GM10266 (cell line): ENCODE measurements around the gene SLC34A3.
"Not testable (repeated sequence)": the region's sequence is repeated elsewhere in the genome, so short reads cannot be mapped to it uniquely, and the experiment has no call there.

Experiments used
- DNase-seq: peaks from one replicate; pipeline ENCODE4 v3.0.0; 2012; ENCODE audit errors: extremely low spot score
- TF ChIP-seq, protein P1 (sequence below): IDR thresholded peaks from 2 replicates; pipeline ENCODE4 v1.5.1; 2012; ENCODE audit warnings: mild to moderate bottlenecking, low read depth; ENCODE audit not compliant: control insufficient read depth, insufficient read depth; ENCODE audit errors: missing control alignments

Gene SLC34A3

DNA sequence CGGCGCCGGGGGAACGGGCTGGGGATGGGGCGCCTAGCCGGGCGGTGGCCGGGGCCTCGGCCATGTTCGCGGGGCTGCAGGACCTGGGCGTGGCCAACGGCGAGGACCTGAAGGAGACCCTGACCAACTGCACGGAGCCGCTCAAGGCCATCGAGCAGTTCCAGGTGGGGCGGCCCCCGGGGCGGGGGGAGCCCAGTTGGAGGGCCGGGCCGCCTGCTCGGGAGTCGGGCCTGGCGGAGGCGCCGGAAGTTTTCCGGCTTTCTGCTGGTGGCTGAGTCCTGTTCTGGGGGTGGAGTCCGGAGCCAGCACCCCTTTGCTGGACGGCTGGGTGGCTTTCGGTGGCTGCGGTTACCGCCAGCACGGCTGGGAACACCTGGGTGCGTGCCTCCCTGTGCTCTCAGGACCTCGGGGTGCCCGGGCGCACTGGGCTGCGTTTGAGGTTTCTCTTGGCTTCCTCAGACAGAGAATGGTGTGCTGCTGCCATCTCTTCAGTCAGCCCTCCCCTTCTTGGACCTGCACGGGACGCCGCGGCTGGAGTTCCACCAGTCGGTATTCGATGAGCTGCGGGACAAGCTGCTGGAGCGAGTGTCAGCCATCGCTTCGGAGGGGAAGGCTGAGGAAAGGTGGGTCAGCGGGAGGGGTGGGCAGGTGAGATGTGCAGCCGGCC lies 24.9 kb downstream of the SLC34A3 start:
- DNase-seq, result no peak
- TF ChIP-seq, protein P1, sequence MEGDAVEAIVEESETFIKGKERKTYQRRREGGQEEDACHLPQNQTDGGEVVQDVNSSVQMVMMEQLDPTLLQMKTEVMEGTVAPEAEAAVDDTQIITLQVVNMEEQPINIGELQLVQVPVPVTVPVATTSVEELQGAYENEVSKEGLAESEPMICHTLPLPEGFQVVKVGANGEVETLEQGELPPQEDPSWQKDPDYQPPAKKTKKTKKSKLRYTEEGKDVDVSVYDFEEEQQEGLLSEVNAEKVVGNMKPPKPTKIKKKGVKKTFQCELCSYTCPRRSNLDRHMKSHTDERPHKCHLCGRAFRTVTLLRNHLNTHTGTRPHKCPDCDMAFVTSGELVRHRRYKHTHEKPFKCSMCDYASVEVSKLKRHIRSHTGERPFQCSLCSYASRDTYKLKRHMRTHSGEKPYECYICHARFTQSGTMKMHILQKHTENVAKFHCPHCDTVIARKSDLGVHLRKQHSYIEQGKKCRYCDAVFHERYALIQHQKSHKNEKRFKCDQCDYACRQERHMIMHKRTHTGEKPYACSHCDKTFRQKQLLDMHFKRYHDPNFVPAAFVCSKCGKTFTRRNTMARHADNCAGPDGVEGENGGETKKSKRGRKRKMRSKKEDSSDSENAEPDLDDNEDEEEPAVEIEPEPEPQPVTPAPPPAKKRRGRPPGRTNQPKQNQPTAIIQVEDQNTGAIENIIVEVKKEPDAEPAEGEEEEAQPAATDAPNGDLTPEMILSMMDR, result no peak

DNA sequence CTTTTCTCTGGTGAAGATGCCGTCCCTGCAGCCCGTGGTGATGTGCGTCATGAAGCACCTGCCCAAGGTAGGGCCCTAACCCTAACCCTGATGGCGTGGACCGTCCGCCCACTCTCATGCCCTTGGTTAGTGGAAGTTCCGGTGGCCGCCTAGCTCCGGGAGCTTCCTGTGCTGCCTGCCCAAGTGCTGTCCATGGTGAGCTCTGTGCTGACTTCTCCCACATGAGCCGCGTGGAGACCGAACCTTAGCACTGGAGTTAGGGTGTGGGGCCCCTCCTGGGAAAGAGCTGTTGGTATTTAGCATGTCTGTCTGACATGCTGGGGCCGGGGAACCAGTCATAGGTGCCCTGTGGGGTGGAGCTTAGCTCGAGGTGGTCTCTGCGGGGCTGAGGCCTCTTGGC lies 25.7 kb downstream of the SLC34A3 start:
- TF ChIP-seq, protein P1, result no peak
- DNase-seq, result no peak

DNA sequence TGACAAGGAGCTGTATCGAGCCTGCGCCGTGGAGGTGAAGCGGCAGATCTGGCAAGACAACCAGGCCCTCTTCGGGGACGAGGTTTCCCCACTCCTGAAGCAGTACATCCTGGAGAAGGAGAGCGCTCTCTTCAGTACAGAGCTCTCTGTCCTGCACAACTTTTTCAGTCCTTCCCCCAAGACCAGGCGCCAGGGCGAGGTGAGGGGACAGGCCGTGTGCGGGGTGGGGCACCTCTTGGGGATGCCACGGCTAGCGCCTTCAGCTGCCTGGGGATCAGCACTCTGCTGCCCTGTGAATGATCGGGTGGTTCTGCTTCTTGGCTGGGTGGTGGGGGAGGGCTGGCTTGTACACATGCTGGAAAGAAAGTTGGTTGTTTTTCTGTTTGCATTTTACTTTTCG lies 26.2 kb downstream of the SLC34A3 start:
- TF ChIP-seq, protein P1, result no peak
- DNase-seq, result no peak

DNA sequence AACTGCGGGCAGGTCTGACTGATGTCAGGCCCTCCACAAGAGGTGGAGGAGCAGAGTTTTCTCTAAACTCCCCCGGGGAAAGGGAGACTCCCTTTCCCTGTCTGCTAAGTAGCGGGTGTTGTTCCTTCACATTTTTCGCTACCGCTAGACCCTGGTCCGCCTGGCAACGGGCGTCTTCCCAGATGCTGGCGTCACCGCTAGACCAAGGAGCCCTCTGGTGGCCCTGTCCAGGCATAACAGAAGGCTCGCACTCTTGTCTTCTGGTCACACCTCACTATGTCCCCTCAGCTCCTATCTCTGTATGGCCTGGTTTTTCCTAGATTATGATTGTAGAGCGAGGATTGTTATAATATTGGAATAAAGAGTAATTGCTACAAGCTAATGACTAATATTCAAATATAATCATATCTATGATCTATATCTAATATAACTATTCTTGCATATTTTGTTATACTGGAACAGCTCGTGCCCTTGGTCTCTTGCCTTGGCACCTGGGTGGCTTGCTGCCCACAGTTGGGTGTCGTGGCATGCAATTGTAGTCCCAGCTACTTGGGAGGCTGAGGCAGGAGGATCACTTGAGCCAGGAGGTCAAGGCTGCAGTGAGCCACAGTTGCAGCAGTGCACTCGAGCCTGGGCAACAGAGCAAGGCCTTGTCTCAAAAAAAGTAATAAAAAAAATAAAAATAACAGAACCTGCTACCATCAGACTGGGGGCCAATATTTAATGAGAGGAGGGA lies 31.6 kb downstream of the SLC34A3 start:
- DNase-seq, result not testable (repeated sequence)

DNA sequence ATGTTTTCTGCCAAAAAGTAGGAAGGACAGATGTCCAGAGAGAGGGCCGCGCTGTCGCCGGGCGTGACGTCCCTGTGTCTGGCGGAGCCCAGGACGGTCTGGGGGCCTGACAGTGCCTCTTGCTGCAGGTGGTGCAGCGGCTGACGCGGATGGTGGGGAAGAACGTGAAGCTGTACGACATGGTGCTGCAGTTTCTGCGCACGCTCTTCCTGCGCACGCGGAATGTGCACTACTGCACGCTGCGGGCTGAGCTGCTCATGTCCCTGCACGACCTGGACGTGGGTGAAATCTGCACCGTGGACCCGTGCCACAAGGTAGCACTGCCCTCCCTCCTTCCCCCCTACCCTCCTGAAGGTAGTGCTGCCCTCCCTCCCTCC lies 32.2 kb downstream of the SLC34A3 start:
- DNase-seq, result no peak
- TF ChIP-seq, protein P1, result no peak

DNA sequence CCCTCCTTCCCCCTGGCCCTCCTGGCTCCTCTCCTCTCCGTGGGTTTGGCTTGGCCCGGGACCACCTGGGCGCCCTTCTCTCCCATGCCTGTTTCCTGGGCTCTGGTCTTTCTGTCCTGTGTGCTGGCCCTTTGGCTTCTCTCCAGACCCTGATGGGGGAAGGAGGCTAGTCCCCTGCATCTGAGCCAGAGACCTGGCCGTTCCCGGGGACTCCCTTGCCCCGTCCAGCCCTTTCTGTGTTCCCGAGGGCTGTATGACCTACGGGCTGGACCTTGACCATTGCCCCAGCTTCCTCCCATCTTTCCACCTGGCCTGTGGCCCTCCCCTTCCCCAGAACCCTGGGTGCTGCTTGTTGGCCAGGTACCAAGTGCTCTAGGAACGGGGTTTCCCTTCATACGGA lies 32.8 kb downstream of the SLC34A3 start:
- DNase-seq, result no peak
- TF ChIP-seq, protein P1, result no peak

DNA sequence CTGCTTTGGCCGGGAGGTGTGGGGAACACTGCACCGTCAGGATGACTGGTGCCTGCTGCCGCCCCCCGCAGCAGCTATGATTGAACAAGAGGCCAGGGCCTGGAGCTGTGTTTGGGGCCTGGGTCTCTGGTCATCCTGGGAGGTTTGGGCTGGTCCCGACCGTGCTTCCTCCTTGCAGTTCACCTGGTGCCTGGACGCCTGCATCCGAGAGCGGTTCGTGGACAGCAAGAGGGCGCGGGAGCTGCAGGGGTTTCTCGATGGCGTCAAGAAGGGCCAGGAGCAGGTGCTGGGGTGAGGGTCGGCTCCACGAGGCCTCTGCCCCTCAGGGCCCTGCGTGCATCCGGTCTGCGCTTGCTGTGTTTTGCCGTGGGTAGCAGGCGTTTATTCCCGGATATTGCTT lies 33.4 kb downstream of the SLC34A3 start:
- TF ChIP-seq, protein P1, result no peak
- no peak for DNase-seq
